HL-60 (cell line): ENCODE data around the gene MPPED1.

Experiments
- GABPA ChIP-seq: IDR thresholded peaks from 2 replicates; pipeline ENCODE4 v1.6.1; 2012; ENCODE audit warnings: low read depth
- POLR2AphosphoS5 ChIP-seq: IDR thresholded peaks from 2 replicates; pipeline ENCODE4 v1.6.1; 2012; ENCODE audit warnings: low read depth
- TF ChIP-seq, protein P1 (sequence below): IDR thresholded peaks from one replicate; pipeline ENCODE4 v1.5.1; 2011; ENCODE audit warnings: low read length, control low read depth, inconsistent platforms; ENCODE audit not compliant: insufficient read depth

DNA sequence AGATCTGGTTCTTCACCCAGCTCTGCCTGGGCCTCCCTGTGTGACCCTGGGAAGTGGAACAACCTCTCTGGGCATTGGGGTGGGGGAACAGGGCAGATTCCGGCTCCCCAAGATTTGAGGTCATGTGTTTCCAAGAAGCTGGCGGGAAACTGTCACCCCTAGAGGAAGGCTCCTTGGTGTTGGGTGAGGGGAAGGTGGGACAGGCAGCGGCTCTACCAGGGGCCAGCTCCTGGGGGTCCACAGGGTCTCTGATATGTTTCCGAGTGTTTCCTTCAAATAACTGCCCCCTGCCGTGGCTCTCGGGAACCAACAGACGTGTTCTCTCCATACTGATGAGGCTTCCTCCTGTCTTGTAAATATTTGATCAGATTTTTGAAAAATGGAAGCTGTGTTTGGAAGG lies 78.5 kb downstream of the MPPED1 start:
- TF ChIP-seq, protein P1, sequence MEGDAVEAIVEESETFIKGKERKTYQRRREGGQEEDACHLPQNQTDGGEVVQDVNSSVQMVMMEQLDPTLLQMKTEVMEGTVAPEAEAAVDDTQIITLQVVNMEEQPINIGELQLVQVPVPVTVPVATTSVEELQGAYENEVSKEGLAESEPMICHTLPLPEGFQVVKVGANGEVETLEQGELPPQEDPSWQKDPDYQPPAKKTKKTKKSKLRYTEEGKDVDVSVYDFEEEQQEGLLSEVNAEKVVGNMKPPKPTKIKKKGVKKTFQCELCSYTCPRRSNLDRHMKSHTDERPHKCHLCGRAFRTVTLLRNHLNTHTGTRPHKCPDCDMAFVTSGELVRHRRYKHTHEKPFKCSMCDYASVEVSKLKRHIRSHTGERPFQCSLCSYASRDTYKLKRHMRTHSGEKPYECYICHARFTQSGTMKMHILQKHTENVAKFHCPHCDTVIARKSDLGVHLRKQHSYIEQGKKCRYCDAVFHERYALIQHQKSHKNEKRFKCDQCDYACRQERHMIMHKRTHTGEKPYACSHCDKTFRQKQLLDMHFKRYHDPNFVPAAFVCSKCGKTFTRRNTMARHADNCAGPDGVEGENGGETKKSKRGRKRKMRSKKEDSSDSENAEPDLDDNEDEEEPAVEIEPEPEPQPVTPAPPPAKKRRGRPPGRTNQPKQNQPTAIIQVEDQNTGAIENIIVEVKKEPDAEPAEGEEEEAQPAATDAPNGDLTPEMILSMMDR, result no peak
- no peak for TF ChIP-seq GABPA
- TF ChIP-seq POLR2AphosphoS5, result no peak
